K562 (cell line): ENCODE measurements around the gene ZNF407.

Experiments used
- EZH2 ChIP-seq: IDR thresholded peaks from 2 replicates; pipeline ENCODE4 v1.6.1; 2012; ENCODE audit warnings: low read depth, mild to moderate bottlenecking, inconsistent platforms, low read length, borderline replicate concordance
- POLR2A ChIP-seq: fragments of 450-650 bp; conservative IDR thresholded peaks from 2 replicates; pipeline ENCODE4 v1.6.1; 2016
- POLR2AphosphoS2 ChIP-seq: IDR thresholded peaks from 2 replicates; pipeline ENCODE4 v1.6.1; 2012; ENCODE audit warnings: low read length, improper control_type of control experiment
- RAD21 ChIP-seq, 2 experiments: fragments of 250-450 bp in 1 of 2; fragments of 450-650 bp in 1 of 2; sonication (Bioruptor Pico) in 1 of 2; formaldehyde crosslinking in 1 of 2; IDR thresholded peaks in 1 of 2; conservative IDR thresholded peaks in 1 of 2; 2 replicates each; pipeline versions ENCODE4 v1.4.0 to v1.8.0; 2020 to 2022; ENCODE audit warnings: mild to moderate bottlenecking in 2 of 2, moderate library complexity in 1 of 2
- SMAD2 ChIP-seq: fragments of 150-350 bp; IDR thresholded peaks from 2 replicates; pipeline ENCODE4 v1.6.1; 2014; ENCODE audit warnings: low read depth, mild to moderate bottlenecking, low read length
- SMC3 ChIP-seq: conservative IDR thresholded peaks from 2 replicates; pipeline ENCODE4 v1.6.1; 2011; ENCODE audit warnings: low read depth, low read length, improper control_type of control experiment; ENCODE audit not compliant: insufficient read depth
- SUPT5H ChIP-seq: fragments of 450-650 bp; IDR thresholded peaks from 2 replicates; pipeline ENCODE4 v1.6.1; 2016

- TF ChIP-seq SMAD2 (no peak), RAD21 (CRISPR knock-in tag; conservative IDR thresholded peaks at IDR 0.05 in 1 of 2, IDR thresholded peaks at IDR 0.05 in 1 of 2) (no peak), POLR2AphosphoS2 (no peak), EZH2 (no peak), SUPT5H (no peak), POLR2A (no peak), SMC3 (no peak)
Observed at GRCh38 chr18:74644713-74645112, 47.0 kb downstream of the ZNF407 start.
